ENCODE results near the gene TRERF1. TPM values are rescaled to one million over a fixed set of nuclear protein-coding genes. Genes with fewer than 3 reads are reported as not detected.

The TRERF1 gene
- total RNA-seq, 2 donors from 2014 or later: 33.2 to 35.3 TPM

DNA sequence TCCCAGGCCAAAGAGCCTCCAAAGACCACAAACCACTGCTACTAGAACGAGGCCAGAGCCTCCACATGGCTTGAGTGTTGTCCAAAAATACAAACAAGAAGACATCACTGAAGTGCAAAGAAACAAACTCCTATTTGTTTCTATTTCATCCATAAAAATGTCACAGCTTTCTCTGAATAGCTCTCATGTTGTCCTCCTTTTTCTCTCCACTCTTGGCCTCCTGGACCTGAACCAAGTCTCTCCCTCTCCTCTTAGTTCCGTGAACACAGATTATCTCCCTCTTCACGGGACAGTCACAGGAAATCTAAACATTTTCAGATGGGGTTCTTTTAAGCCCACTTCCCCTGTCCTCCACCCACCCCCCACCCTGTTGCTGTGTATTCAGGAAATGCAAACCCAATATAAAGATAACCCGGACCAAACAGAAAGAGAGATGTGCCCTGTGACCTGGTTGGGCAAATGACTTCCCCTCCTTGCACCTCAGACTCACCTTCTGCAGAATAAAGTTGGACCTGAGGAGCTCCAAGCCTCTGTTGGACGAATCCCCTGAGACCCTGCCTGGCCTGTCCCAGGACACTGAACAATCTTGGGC, 158.2 kb downstream of the TRERF1 start:
- Mint-ChIP-seq H3K4me1 (ENCODE audit: low read depth in 2 of 2) (peaks cover 62 to 70% of the 10 kb centered on the region in 2 donors), H3K4me3 (peak overlapping the region; percentile 78), H3K27me3 (no peaks in the 10 kb centered on the region), H3K27ac (peak overlapping the region; percentile 86 to 97), H3K9me3 (peaks cover 5% of the 10 kb centered on the region), H3K36me3 (peaks cover 17% of the 10 kb centered on the region)
- no peak for DNase-seq (ENCODE audit: low spot score)
- no peak for ATAC-seq

DNA sequence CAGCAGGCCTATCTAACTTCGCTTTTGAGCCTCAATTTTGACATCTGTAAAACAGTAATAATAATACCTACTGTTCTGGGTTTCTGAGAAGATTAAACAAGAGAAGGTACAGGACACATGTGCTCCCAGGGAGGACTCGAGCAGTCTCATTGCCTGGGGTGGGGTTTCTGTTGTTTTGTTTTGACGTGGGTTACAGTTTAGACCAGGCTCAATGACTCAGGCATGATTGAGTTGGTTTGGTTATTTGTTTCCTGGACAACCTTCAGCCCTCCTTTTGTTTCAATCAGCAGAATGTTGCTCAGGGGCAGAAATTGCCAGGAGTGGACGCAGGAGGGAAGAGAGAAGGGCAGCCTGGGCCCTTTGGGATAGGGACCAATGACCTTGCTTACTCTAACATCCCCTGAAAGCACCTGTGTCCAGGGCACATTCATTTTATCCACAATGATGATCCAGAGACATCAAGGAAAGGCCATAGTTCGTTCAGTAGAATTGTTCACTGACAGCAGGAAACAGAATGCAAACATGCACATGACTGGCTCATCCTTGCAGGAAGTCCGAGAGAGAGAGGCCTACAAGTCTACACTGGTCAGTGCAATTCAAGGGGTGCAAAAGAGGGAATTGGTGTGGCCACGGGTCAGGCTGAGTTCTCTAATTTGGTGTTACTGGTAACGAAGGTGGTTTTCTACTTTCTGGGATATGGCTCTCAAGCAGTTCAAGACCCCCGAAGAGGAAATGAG, 159.6 kb downstream of the TRERF1 start:
- Mint-ChIP-seq H3K9me3 (peaks cover 5% of the 10 kb centered on the region), H3K4me3 (peak overlapping the region; percentile 90), H3K27me3 (no peaks in the 10 kb centered on the region), H3K27ac (peak overlapping the region; percentile 86 to 97), H3K4me1 (ENCODE audit: low read depth in 2 of 2) (peaks cover 64 to 76% of the 10 kb centered on the region in 2 donors), H3K36me3 (peaks cover 24% of the 10 kb centered on the region)
- ATAC-seq (peak; percentile 79 to 90), DNase-seq (ENCODE audit: low spot score) (no peak)

DNA sequence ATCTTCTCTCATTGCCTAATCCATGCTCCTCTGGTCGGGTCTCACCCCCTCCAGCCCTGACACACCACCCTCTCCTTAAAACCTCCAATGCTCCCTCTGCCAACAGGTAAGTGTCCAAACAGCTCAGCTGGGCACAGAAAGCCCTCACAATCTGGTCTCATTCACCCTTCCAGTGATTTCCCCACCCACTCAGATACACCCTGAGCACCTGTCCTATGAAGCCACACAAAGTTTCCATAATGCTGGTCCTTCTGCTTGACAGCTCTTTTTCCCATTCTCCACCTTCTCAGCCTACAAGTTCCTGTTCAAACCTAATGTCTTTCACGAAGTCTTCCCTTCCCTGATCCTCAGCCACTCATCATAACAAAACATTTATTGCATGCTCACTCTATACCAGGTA, 164.0 kb downstream of the TRERF1 start:
- peaks cover 30 to 43% of the 10 kb centered on the region in 2 donors for H3K4me1 Mint-ChIP-seq (ENCODE audit: low read depth in 2 of 2)
- peak overlapping the region; percentile 2 to 22 for H3K27ac Mint-ChIP-seq
- H3K4me3 Mint-ChIP-seq: no peak overlapping the region
- peaks cover 6% of the 10 kb centered on the region for H3K36me3 Mint-ChIP-seq
- ATAC-seq: no peak
- no peaks in the 10 kb centered on the region for H3K9me3 Mint-ChIP-seq
- H3K27me3 Mint-ChIP-seq: no peaks in the 10 kb centered on the region
- DNase-seq (ENCODE audit: low spot score): no peak

DNA sequence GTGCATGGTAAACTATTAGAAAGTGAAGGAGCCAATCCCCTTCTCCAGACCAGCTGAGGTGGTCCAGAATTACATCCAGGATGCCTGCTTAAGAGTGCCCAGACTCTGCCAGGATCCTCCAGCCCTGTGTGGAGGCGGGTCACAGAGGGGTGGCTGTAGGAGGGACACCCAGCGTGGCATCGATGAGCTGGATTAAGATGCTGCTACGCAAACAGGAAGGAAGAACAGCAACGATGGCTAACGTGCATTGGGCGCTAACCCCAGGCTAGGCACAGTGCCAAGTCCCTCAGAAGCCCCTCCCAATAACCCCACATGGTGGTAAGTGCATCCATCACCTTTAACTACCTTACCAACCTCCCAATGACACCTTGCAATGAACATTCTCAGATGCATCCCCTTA, 170.2 kb downstream of the TRERF1 start:
- H3K9me3 Mint-ChIP-seq: no peaks in the 10 kb centered on the region
- H3K27me3 Mint-ChIP-seq: no peaks in the 10 kb centered on the region
- peak overlapping the region; percentile 77 for H3K4me3 Mint-ChIP-seq
- peaks cover 6% of the 10 kb centered on the region for H3K36me3 Mint-ChIP-seq
- no peak for DNase-seq (ENCODE audit: low spot score)
- H3K27ac Mint-ChIP-seq: peak overlapping the region; percentile 85 to 88
- peak; percentile 63 to 69 for ATAC-seq
- H3K4me1 Mint-ChIP-seq (ENCODE audit: low read depth in 2 of 2): peaks cover 52 to 54% of the 10 kb centered on the region in 2 donors

DNA sequence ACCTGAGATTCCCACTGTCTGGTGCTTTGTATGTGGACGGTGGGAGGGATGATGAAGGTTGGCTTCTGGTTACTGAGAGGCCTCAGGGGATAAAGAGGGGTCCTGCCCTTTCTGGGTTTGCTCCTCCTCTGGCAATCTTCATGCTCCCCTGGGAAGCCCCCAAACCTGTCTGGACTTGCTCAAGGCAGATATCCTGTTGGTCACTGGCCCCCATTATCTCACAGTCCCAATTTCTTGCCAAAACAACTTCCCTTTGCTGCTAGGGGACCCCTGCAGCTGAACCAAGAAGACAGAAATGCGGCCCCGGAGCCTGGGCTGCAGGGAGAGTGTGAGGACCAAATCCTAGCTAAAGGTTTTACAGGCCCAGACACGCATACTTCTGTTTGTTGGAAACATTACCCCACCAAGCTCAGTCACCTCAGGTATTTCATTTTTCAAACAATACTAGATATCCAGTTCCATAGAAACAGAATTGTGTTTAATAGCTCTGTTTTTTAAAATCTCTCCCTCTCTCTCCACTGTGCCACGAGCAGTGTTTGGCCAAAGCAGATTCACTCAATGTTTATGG, 170.7 kb downstream of the TRERF1 start:
- Mint-ChIP-seq H3K9me3 (no peaks in the 10 kb centered on the region), H3K27me3 (no peaks in the 10 kb centered on the region), H3K36me3 (peaks cover 6% of the 10 kb centered on the region), H3K27ac (peak overlapping the region; percentile 85 to 88), H3K4me1 (ENCODE audit: low read depth in 2 of 2) (peaks cover 52 to 57% of the 10 kb centered on the region in 2 donors), H3K4me3 (peak overlapping the region; percentile 77)
- ATAC-seq: no peak
- no peak for DNase-seq (ENCODE audit: low spot score)

DNA sequence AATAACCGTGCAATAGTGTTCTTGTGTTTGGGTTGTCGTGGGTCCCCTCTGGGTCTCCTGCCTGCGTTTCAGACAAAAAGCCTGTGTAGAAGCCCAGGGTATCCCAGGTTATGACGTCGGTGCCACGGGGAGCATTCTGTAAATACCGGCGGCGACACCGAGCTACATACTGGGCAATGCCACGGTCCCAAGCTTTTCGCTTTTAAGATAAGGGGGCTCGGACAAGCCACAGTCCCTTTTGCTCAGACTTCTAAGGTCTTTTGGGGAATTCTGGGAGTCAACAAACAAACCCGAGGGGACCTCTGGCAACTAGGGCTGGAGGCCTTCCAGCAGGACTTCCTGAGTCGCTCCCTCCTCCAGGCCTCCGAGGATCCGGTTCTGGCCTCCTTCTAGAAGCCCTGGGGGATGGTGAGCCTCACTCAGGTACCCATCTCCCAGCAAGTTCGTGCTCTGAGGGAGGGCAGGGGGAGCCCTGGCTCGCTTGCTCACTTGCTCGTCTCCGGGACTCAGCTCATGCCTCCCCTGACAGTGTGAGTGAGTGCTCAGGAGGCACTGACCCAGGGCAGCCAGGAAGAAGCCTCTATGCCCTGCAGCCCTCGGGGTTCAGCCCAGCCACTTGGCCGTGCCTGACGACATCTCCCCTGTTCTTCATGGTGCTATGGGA, 171.6 kb downstream of the TRERF1 start:
- Mint-ChIP-seq H3K4me3 (peak overlapping the region; percentile 79), H3K9me3 (no peaks in the 10 kb centered on the region), H3K4me1 (ENCODE audit: low read depth in 2 of 2) (peaks cover 52 to 64% of the 10 kb centered on the region in 2 donors)

DNA sequence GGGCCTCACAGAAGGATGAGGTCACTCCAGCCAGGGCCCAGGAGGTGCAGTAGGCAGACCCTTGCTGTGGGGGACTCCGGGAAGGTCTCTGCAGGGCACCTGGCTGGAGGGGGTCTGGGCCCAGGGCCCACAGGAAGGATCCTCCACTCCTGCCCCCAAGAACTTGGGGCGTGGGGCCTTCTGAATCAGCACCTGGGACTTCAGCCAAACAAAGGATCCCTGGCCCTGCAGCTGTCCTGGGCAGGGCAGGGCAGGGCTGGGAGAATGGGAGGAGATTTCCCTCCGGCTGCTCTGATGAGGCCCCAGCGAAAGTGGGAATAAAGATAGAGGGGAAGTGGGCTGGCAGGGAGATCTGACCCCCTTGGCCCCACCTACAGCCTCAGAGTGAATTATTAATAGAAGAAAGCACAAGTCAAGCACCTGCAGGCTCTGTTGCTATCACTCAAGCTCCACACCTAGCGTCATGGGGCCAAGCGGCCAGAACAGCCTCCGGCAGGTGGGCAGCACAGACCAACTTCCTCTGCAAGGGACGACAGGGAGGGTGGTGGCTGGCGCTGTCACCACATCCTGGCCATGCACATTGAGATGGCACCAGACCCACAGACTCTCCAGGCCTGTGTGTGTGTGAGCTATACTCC, 172.5 kb downstream of the TRERF1 start:
- Mint-ChIP-seq H3K36me3 (peaks cover 6% of the 10 kb centered on the region), H3K27me3 (no peaks in the 10 kb centered on the region), H3K27ac (peak overlapping the region; percentile 81 to 88), H3K4me3 (peak overlapping the region; percentile 79), H3K4me1 (ENCODE audit: low read depth in 2 of 2) (peaks cover 47 to 60% of the 10 kb centered on the region in 2 donors), H3K9me3 (no peaks in the 10 kb centered on the region)
- peak; percentile 75 for DNase-seq (ENCODE audit: low spot score)
- ATAC-seq: peak; percentile 90 to 91

More for the DNA sequence above, 171.6 kb downstream of the TRERF1 start:
- no peak for ATAC-seq
- no peaks in the 10 kb centered on the region for H3K27me3 Mint-ChIP-seq
- peaks cover 6% of the 10 kb centered on the region for H3K36me3 Mint-ChIP-seq
- no peak for DNase-seq (ENCODE audit: low spot score)
- peak overlapping the region; percentile 81 to 88 for H3K27ac Mint-ChIP-seq

DNA sequence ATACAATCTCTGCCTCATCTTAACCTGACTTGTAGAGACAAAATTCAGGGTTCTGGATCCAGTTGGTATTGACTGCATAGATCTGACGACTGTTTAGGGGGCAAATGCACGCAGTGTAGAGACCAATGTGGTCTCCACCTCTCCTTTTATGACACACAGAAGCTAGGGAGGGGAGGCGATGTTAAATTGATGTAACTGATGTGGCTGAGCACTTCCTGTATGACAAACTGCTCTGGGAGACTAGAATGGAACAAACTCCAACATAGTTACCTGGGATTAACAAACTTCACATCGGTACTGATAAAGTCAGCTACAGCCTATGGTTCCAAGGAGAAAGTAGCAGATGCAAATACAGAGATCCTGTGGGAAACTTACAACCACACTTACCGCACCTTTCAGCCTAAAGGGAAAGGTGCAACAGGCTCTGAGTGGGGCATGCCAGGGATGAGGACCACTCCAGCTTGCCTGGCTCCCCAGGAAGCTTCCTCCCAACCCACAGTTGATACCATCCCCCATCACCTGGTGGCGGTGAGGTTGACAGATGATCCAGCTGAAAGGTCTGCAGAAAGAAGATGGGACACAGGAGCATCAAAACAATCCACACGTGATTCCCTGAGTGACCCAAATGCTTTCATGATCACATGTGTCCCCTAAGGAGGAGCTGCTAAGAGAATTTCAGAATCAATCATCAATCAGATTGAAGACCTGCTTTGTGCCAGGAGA, 173.4 kb downstream of the TRERF1 start:
- ATAC-seq (peak in 1 of 2 donors; percentile 71), DNase-seq (ENCODE audit: low spot score) (no peak)
- no peaks in the 10 kb centered on the region for H3K27me3 Mint-ChIP-seq
- H3K4me3 Mint-ChIP-seq: peak overlapping the region; percentile 79
- peaks cover 45 to 59% of the 10 kb centered on the region in 2 donors for H3K4me1 Mint-ChIP-seq (ENCODE audit: low read depth in 2 of 2)
- H3K27ac Mint-ChIP-seq: peak overlapping the region; percentile 81 to 88
- no peaks in the 10 kb centered on the region for H3K9me3 Mint-ChIP-seq
- H3K36me3 Mint-ChIP-seq: peaks cover 6% of the 10 kb centered on the region

DNA sequence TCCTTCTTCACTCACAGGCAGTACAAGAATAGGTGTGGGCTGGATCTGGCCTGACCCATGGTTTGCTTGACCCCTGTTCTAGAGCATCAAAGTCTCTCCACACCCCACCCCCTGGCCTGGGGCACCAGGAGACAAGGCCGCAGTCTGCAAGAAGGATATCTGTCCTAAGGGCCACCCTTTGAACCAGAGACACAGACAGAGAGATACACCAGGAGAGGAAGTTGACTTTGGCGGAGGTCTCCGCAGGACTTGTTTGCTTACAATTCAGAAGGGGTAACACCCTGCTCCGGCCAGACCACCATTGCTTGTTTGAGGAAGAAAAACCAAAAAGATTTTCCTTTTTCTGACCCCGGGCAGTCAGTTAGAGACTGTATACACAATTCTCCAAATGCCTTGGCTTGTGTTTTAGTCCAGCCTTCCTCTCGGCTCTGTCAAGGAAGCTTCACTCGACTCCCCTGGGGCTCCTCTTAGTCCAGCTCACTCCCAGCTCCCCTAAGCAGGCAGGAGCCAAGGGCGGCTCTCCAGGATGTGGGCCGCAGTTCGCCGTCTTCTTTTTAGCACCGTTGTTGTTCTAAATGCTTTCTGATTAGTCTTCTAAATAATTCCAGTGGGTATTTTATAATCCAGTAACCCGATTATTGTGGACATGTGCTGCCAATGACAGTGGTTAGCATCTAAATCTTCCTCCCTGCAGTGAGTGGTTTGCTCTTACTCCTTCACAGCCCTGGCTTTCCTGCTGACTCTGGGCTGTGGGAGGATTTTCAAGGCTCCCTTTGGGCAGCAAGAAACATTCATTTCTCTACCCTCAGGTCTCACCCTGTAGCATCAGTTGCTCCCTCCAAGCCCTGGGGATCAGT, 175.5 kb downstream of the TRERF1 start:
- peak overlapping the region in 1 of 2 donors; percentile 88 for H3K27ac Mint-ChIP-seq
- H3K4me1 Mint-ChIP-seq (ENCODE audit: low read depth in 2 of 2): peaks cover 26 to 51% of the 10 kb centered on the region in 2 donors
- no peaks in the 10 kb centered on the region for H3K27me3 Mint-ChIP-seq
- no peaks in the 10 kb centered on the region for H3K36me3 Mint-ChIP-seq
- ATAC-seq (no peak), DNase-seq (ENCODE audit: low spot score) (no peak)
- no peaks in the 10 kb centered on the region for H3K9me3 Mint-ChIP-seq
- H3K4me3 Mint-ChIP-seq: no peak overlapping the region

DNA sequence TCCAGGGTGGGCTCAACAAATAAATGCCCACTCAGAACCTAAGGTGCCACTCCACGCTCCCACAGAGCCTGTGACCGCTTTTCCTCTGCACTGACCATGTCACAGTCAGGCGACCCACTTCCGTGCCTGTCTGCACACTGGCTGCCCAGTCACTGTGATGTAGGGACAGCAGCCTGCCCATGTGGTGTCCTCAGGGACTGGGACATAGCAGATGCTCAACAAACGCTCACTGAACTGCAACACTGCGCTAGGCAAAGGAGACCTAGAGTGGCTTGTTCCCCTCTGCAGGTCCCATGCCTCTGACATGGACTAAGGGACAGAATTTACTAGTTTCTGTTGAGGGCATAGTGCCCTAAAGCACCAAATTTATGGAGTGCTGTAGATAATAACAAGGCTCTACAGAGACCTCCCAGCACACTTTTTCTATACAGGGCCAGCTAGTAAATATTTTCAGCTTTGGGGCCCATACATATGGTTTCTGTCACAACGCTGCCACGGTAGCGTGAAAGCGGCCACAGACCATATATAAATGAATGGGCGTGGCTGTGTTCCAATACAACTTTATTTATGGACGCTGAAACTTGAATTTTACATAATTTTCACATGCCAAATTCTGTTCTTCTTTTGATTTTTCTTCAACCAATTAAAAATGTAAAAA, 176.2 kb downstream of the TRERF1 start:
- H3K4me3 Mint-ChIP-seq: no peak overlapping the region
- peak overlapping the region in 1 of 2 donors; percentile 39 for H3K27ac Mint-ChIP-seq
- no peak for ATAC-seq
- DNase-seq (ENCODE audit: low spot score): no peak
- H3K36me3 Mint-ChIP-seq: no peaks in the 10 kb centered on the region
- H3K4me1 Mint-ChIP-seq (ENCODE audit: low read depth in 2 of 2): peaks cover 22 to 46% of the 10 kb centered on the region in 2 donors
- no peaks in the 10 kb centered on the region for H3K27me3 Mint-ChIP-seq
- no peaks in the 10 kb centered on the region for H3K9me3 Mint-ChIP-seq

DNA sequence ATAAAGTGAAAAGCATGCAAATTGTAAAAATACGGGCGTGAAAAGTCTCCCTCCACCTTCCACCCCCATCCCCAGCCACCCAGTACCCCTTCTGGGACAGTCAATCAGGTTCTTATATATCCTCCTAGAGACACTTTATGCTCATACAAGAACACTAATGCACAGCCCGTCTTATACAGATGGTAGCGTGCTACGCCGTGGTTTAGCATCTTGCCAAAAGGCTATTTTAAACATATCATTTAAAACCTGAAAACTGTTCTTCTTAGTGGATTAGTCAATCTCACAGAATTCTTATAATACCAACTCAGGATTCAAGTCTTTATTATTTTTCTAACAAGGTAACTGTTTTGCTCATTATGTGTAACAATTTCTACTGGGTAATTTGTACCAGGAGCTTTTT, 176.8 kb downstream of the TRERF1 start:
- Mint-ChIP-seq H3K36me3 (peaks cover 4% of the 10 kb centered on the region), H3K27me3 (no peaks in the 10 kb centered on the region), H3K4me1 (ENCODE audit: low read depth in 2 of 2) (peaks cover 21 to 43% of the 10 kb centered on the region in 2 donors), H3K4me3 (no peak overlapping the region), H3K27ac (peak overlapping the region in 1 of 2 donors; percentile 39), H3K9me3 (no peaks in the 10 kb centered on the region)
- ATAC-seq: no peak
- DNase-seq (ENCODE audit: low spot score): no peak

Measured in natural killer cell treated with Interleukin-12 subunit alpha and Interleukin-12 subunit beta and Interleukin-15 and Interleukin-18, amount 100 ng/mL, for 72 hours (primary cell).